Endothelial cell of umbilical vein (primary cell): ENCODE data around the gene UQCC2. TPM values are rescaled to one million over a fixed set of nuclear protein-coding genes. Genes with fewer than 3 reads are reported as not detected.

Experiments used
- BruUV-seq: library from RNA; stranded (reverse); fragments of 400-500 nt; replicated peaks from 2 replicates; lab custom pipeline; 2021; lab: Mats Ljungman, UMichigan
- CTCF ChIA-PET: fragments of 300-600, 350-600 bp; sonication (Branson Sonifier 250); formaldehyde crosslinking; loops from one replicate; lab custom pipeline; 2021; ENCODE audit warnings: antibody characterized with exemption, inconsistent platforms; lab: Charles Lee
- POLR2A ChIA-PET: fragments of 300-600, 350-600 bp; sonication (Branson Sonifier 250); formaldehyde crosslinking; loops from one replicate; lab custom pipeline; 2021; ENCODE audit warnings: antibody characterized with exemption, inconsistent platforms; lab: Charles Lee
- DNase-seq: peaks from one replicate; pipeline ENCODE4 v3.0.0-alpha.2; 2011; ENCODE audit warnings: low read depth, low spot score
- FAIRE-seq: peaks from 2 replicates; lab custom pipeline; 2011; peaks lifted over from hg19 to GRCh38; lab: Jason Lieb, UNC
- H2AFZ ChIP-seq: 2 replicates; pipeline ENCODE4 v1.6.0; 2012; ENCODE audit warnings: low read depth, low read length, control low read depth, inconsistent platforms
- H3K27ac ChIP-seq: 2 replicates; pipeline ENCODE4 v1.5.1; 2011; ENCODE audit warnings: low read depth, mild to moderate bottlenecking, control low read depth, low read length, moderate library complexity; ENCODE audit not compliant: insufficient read depth
- H3K27me3 ChIP-seq, 2 experiments: 2 replicates each; pipeline versions ENCODE4 v1.6.0 to v1.6.1; 2011; ENCODE audit warnings: low read length in 2 of 2, mixed read lengths in 1 of 2; ENCODE audit not compliant: control insufficient read depth in 2 of 2, insufficient read depth in 2 of 2
- H3K36me3 ChIP-seq, 2 experiments: 2 replicates in 1 of 2; 3 replicates in 1 of 2; pipeline ENCODE4 v1.5.1; 2011; ENCODE audit warnings: low read length in 2 of 2, mild to moderate bottlenecking in 1 of 2, moderate library complexity in 1 of 2; ENCODE audit not compliant: control insufficient read depth in 2 of 2, insufficient read depth in 2 of 2; ENCODE audit errors: extremely low read depth in 1 of 2
- H3K4me1 ChIP-seq: 3 replicates; pipeline ENCODE4 v1.5.1; 2011; ENCODE audit warnings: mild to moderate bottlenecking, low read length; ENCODE audit not compliant: control insufficient read depth, insufficient read depth; ENCODE audit errors: extremely low read depth
- H3K4me2 ChIP-seq: 2 replicates; pipeline ENCODE4 v1.6.1; 2011; ENCODE audit warnings: low read length, control low read depth, mixed read lengths; ENCODE audit not compliant: insufficient read depth
- H3K4me3 ChIP-seq, 3 experiments: fragments of 200-600 bp in 1 of 3; sonication (generic), shearing (Covaris generic) in 1 of 3; replicated peaks in 1 of 3; 2 replicates each; pipeline ENCODE4 v1.5.1; 2011 to 2016; ENCODE audit warnings: control low read depth in 3 of 3, low read length in 3 of 3, mild to moderate bottlenecking in 2 of 3, inconsistent platforms in 1 of 3, low read depth in 1 of 3, moderate library complexity in 1 of 3; ENCODE audit not compliant: insufficient read depth in 1 of 3
- H3K79me2 ChIP-seq: 2 replicates; pipeline ENCODE4 v1.6.0; 2012; ENCODE audit warnings: low read length, inconsistent platforms; ENCODE audit not compliant: control insufficient read depth, insufficient read depth
- H3K9ac ChIP-seq: replicated peaks from 2 replicates; pipeline ENCODE3; 2011; ENCODE audit warnings: low read length, control low read depth; ENCODE audit not compliant: insufficient read depth; ENCODE audit errors: extremely low read depth
- H3K9me1 ChIP-seq: replicated peaks from 3 replicates; pipeline ENCODE4 v1.6.0; 2011; ENCODE audit warnings: mild to moderate bottlenecking, low read length; ENCODE audit not compliant: control insufficient read depth, insufficient read depth; ENCODE audit errors: extremely low read depth
- H3K9me3 ChIP-seq: replicated peaks from 2 replicates; pipeline ENCODE4 v1.5.1; 2012; ENCODE audit warnings: low read length, inconsistent platforms; ENCODE audit not compliant: control insufficient read depth, insufficient read depth
- H4K20me1 ChIP-seq: replicated peaks from 2 replicates; pipeline ENCODE3; 2011; ENCODE audit warnings: mild to moderate bottlenecking, low read length; ENCODE audit not compliant: control insufficient read depth, insufficient read depth; ENCODE audit errors: extremely low read depth
- EZH2 ChIP-seq: IDR thresholded peaks from 2 replicates; pipeline ENCODE4 v1.6.1; 2012; ENCODE audit warnings: borderline replicate concordance, low read depth, mild to moderate bottlenecking, moderate library complexity, low read length, inconsistent platforms; ENCODE audit not compliant: severe bottlenecking
- FOS ChIP-seq: IDR thresholded peaks from 2 replicates; pipeline ENCODE4 v1.6.1; 2011; ENCODE audit warnings: mild to moderate bottlenecking, low read length, moderate library complexity, borderline replicate concordance; ENCODE audit not compliant: insufficient read depth
- GATA2 ChIP-seq: IDR thresholded peaks from 2 replicates; pipeline ENCODE4 v1.7.0; 2011; ENCODE audit warnings: low read depth, mild to moderate bottlenecking, moderate library complexity, mixed read lengths, low read length; ENCODE audit not compliant: insufficient read length, insufficient read depth
- JUN ChIP-seq: IDR thresholded peaks from 2 replicates; pipeline ENCODE4 v1.6.1; 2011; ENCODE audit warnings: borderline replicate concordance, low read depth; ENCODE audit not compliant: insufficient read length, insufficient read depth
- MYC ChIP-seq: IDR thresholded peaks from one replicate; pipeline ENCODE4 v1.6.1; 2011; ENCODE audit warnings: mild to moderate bottlenecking, low read depth, low read length
- POLR2A ChIP-seq: IDR thresholded peaks from 2 replicates; pipeline ENCODE4 v1.6.1; 2012; ENCODE audit warnings: low read depth, mild to moderate bottlenecking, control low read depth, low read length
- POLR2AphosphoS5 ChIP-seq: IDR thresholded peaks from 2 replicates; pipeline ENCODE4 v1.6.1; 2012; ENCODE audit warnings: low read depth, mild to moderate bottlenecking, control low read depth, low read length, moderate library complexity; ENCODE audit not compliant: insufficient read depth
- dilution Hi-C: fragments of 300-500 bp; cut with MboI; formaldehyde crosslinking; loops from one replicate; pipeline ENCODE4 v1.15.0; 2019; ENCODE audit warnings: low sequenced_read_pairs; ENCODE audit not compliant: extremely low pct_ligation_motif_present
- intact Hi-C: fragments of 100-400 bp; cut with micrococcal nuclease; formaldehyde crosslinking; loops from one replicate; pipeline ENCODE4 v1.10.0; 2022
- polyA plus RNA-seq, 4 experiments: library from polyadenylated mRNA; depleted of rRNA in 3 of 4; stranded (reverse) in 3 of 4; unstranded in 1 of 4; fragments of >200 nt; gene quantifications; 2 replicates each; pipeline versions ENCODE4 v1.2.1 to v1.2.3, GENCODE V29; 2011 to 2012; ENCODE audit warnings: missing spikeins in 1 of 4
- total RNA-seq: library from RNA; stranded (reverse); gene quantifications from 2 replicates; pipeline ENCODE4 v1.2.3, GENCODE V29; 2021
- TF ChIP-seq, protein P1 (sequence below): IDR thresholded peaks from 2 replicates; pipeline ENCODE4 v1.6.1; 2011; ENCODE audit not compliant: insufficient read depth, insufficient read length
- TF ChIP-seq, protein P2 (sequence below), 2 donors: IDR thresholded peaks; 1 replicate in 1 of 2; 2 replicates in 1 of 2; pipeline ENCODE4 v1.5.1; 2011; ENCODE audit warnings: low read length in 2 of 2, mild to moderate bottlenecking in 2 of 2, moderate library complexity in 2 of 2, control low read depth in 1 of 2, inconsistent platforms in 1 of 2, low read depth in 1 of 2; ENCODE audit not compliant: insufficient read depth in 1 of 2; ENCODE audit errors: extremely low read depth in 1 of 2

Gene UQCC2
- total and polyA plus RNA-seq, 2 donors (not counting 3 experiments of a cell fraction or from before 2014, with no cell fraction given), result 46.3 to 95.3 TPM

GRCh38 chr6:33733709-33734007, 22.2 kb upstream of the UQCC2 start:
- Histone ChIP-seq H3K36me3 (no peaks in the 10 kb centered on the region), H3K9me3 (no peaks in the 10 kb centered on the region), H3K27ac (no peak overlapping the region), H3K4me3 (no peak overlapping the region), H3K9me1 (no peaks in the 10 kb centered on the region), H2AFZ (no peak overlapping the region), H3K4me2 (no peak overlapping the region), H3K4me1 (no peaks in the 10 kb centered on the region), H4K20me1 (no peaks in the 10 kb centered on the region), H3K9ac (no peak overlapping the region), H3K27me3 (no peaks in the 10 kb centered on the region), H3K79me2 (no peaks in the 10 kb centered on the region)
- CTCF ChIA-PET, result no interaction called here
- POLR2A ChIA-PET, result no interaction called here
- intact Hi-C loops (no loop called here), dilution Hi-C loops (no loop called here)
- TF ChIP-seq EZH2 (no peak), FOS (no peak), GATA2 (no peak), POLR2AphosphoS5 (no peak), MYC (no peak), JUN (no peak), POLR2A (no peak)
- TF ChIP-seq, protein P1, sequence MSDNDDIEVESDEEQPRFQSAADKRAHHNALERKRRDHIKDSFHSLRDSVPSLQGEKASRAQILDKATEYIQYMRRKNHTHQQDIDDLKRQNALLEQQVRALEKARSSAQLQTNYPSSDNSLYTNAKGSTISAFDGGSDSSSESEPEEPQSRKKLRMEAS, result no peak
- TF ChIP-seq, protein P2, sequence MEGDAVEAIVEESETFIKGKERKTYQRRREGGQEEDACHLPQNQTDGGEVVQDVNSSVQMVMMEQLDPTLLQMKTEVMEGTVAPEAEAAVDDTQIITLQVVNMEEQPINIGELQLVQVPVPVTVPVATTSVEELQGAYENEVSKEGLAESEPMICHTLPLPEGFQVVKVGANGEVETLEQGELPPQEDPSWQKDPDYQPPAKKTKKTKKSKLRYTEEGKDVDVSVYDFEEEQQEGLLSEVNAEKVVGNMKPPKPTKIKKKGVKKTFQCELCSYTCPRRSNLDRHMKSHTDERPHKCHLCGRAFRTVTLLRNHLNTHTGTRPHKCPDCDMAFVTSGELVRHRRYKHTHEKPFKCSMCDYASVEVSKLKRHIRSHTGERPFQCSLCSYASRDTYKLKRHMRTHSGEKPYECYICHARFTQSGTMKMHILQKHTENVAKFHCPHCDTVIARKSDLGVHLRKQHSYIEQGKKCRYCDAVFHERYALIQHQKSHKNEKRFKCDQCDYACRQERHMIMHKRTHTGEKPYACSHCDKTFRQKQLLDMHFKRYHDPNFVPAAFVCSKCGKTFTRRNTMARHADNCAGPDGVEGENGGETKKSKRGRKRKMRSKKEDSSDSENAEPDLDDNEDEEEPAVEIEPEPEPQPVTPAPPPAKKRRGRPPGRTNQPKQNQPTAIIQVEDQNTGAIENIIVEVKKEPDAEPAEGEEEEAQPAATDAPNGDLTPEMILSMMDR (IDR thresholded peaks at IDR 0.05; ENCODE audit: extremely low read depth in 1 of 2, insufficient read depth in 1 of 2, low read depth in 1 of 2, low read length in 2 of 2), result no peak
- no TSS peak for BruUV-seq
- FAIRE-seq (no peak), DNase-seq (no peak)
